Neural progenitor cell (in vitro differentiated cells): ENCODE results near the gene NFIL3. TPM values are rescaled to one million over a fixed set of nuclear protein-coding genes. Genes with fewer than 3 reads are reported as not detected.

Source experiments
- DNase-seq: peaks from one replicate; pipeline ENCODE4 v3.0.0-alpha.2; 2016; ENCODE audit warnings: low spot score
- H2AFZ ChIP-seq: fragments of 200-600 bp; sonication (generic); replicated peaks from 2 replicates; pipeline ENCODE4 v1.6.1; 2016; ENCODE audit warnings: antibody characterized with exemption
- H3F3A ChIP-seq: fragments of 200-600 bp; sonication (generic); 2 replicates; pipeline ENCODE4 v1.6.1; 2016; ENCODE audit warnings: antibody characterized with exemption, low read depth
- H3K27ac ChIP-seq: fragments of 200-600 bp; sonication (generic); 2 replicates; pipeline ENCODE4 v1.5.1; 2016; ENCODE audit warnings: mild to moderate bottlenecking
- H3K27me3 ChIP-seq: fragments of 200-600 bp; sonication (generic); 2 replicates; pipeline ENCODE4 v1.6.1; 2016; ENCODE audit warnings: mild to moderate bottlenecking, moderate library complexity
- H3K36me3 ChIP-seq: fragments of 200-600 bp; sonication (generic); 2 replicates; pipeline ENCODE4 v1.5.1; 2016
- H3K4me1 ChIP-seq: fragments of 200-600 bp; sonication (generic); 2 replicates; pipeline ENCODE4 v1.6.1; 2016; ENCODE audit warnings: mixed run types
- H3K4me2 ChIP-seq: fragments of 200-600 bp; sonication (generic); 2 replicates; pipeline ENCODE4 v1.6.1; 2016
- H3K4me3 ChIP-seq: fragments of 200-600 bp; sonication (generic); 2 replicates; pipeline ENCODE4 v1.5.1; 2016
- H3K79me2 ChIP-seq: fragments of 200-600 bp; sonication (generic); 2 replicates; pipeline ENCODE4 v1.6.1; 2016; ENCODE audit warnings: low read depth
- H3K9ac ChIP-seq: fragments of 200-600 bp; sonication (generic); 2 replicates; pipeline ENCODE4 v1.6.1; 2016
- H3K9me3 ChIP-seq: fragments of 200-600 bp; sonication (generic); 2 replicates; pipeline ENCODE4 v1.5.1; 2016; ENCODE audit warnings: low read depth
- H4K20me1 ChIP-seq: fragments of 200-600 bp; sonication (generic); 2 replicates; pipeline ENCODE4 v1.6.1; 2016; ENCODE audit warnings: low read depth
- H3K27ac Mint-ChIP-seq: 3 replicates; pipeline ENCODE4 v1.8.0; 2021; ENCODE audit warnings: mixed read lengths
- H3K27me3 Mint-ChIP-seq: 2 replicates; pipeline ENCODE4 v1.8.0; 2022; ENCODE audit warnings: low read depth, mild to moderate bottlenecking, inconsistent platforms, moderate library complexity, mixed read lengths; ENCODE audit not compliant: insufficient read depth
- H3K36me3 Mint-ChIP-seq: 3 replicates; pipeline ENCODE4 v1.8.0; 2021; ENCODE audit warnings: mixed read lengths
- H3K4me1 Mint-ChIP-seq: 3 replicates; pipeline ENCODE4 v1.8.0; 2021; ENCODE audit warnings: mixed read lengths
- H3K4me3 Mint-ChIP-seq: 3 replicates; pipeline ENCODE4 v1.8.0; 2021; ENCODE audit warnings: mild to moderate bottlenecking, moderate library complexity, mixed read lengths
- H3K9me3 Mint-ChIP-seq: 3 replicates; pipeline ENCODE4 v1.8.0; 2020; ENCODE audit warnings: mixed read lengths
- CTCF ChIP-seq: fragments of 200-600 bp; sonication (generic); IDR thresholded peaks from 2 replicates; pipeline ENCODE4 v1.5.1; 2017; ENCODE audit warnings: antibody characterized with exemption, mild to moderate bottlenecking
- EZH2 ChIP-seq: fragments of 200-600 bp; sonication (generic); IDR thresholded peaks from 2 replicates; pipeline ENCODE4 v1.6.1; 2017; ENCODE audit warnings: antibody characterized with exemption, mild to moderate bottlenecking, moderate library complexity
- EZH2phosphoT487 ChIP-seq: fragments of 200-600 bp; sonication (generic); IDR thresholded peaks from 2 replicates; pipeline ENCODE4 v1.6.1; 2017; ENCODE audit warnings: antibody characterized with exemption
- total RNA-seq: library from RNA; depleted of rRNA; stranded (reverse); fragments of >200 nt; gene quantifications from 2 replicates; pipeline ENCODE4 v1.2.3, GENCODE V29; 2015; ENCODE audit warnings: low replicate concordance

The NFIL3 gene
- total RNA-seq, 1 donor from 2014 or later, result 22.3 TPM

- DNase-seq, result no peak
- peaks cover 6% of the 10 kb centered on the region for H3K36me3 Mint-ChIP-seq
- peaks cover 18% of the 10 kb centered on the region for H3K4me1 Mint-ChIP-seq
- H3F3A ChIP-seq, result peaks cover 9% of the 10 kb centered on the region
- no peaks in the 10 kb centered on the region for H3K9me3 ChIP-seq
- TF ChIP-seq CTCF, result no peak
- TF ChIP-seq EZH2, result no peak
- no peak for TF ChIP-seq EZH2phosphoT487
- H3K9me3 Mint-ChIP-seq, result no peaks in the 10 kb centered on the region
- no peak overlapping the region for H3K27ac Mint-ChIP-seq
- peaks cover 99% of the 10 kb centered on the region for H3K79me2 ChIP-seq
- peaks cover 7% of the 10 kb centered on the region for H3K27me3 Mint-ChIP-seq
- peaks cover 14% of the 10 kb centered on the region for H3K27me3 ChIP-seq
- H3K36me3 ChIP-seq, result no peaks in the 10 kb centered on the region
- no peak overlapping the region for H3K27ac ChIP-seq
- H4K20me1 ChIP-seq, result peaks cover 84% of the 10 kb centered on the region
- H3K4me3 ChIP-seq, result no peak overlapping the region
- H3K9ac ChIP-seq, result no peak overlapping the region
- H2AFZ ChIP-seq, result no peak overlapping the region
- no peak overlapping the region for H3K4me3 Mint-ChIP-seq
- H3K4me2 ChIP-seq, result no peak overlapping the region
- H3K4me1 ChIP-seq, result peaks cover 14% of the 10 kb centered on the region
Observed at GRCh38 chr9:91417602-91418214, 5.9 kb downstream of the NFIL3 start.

DNA sequence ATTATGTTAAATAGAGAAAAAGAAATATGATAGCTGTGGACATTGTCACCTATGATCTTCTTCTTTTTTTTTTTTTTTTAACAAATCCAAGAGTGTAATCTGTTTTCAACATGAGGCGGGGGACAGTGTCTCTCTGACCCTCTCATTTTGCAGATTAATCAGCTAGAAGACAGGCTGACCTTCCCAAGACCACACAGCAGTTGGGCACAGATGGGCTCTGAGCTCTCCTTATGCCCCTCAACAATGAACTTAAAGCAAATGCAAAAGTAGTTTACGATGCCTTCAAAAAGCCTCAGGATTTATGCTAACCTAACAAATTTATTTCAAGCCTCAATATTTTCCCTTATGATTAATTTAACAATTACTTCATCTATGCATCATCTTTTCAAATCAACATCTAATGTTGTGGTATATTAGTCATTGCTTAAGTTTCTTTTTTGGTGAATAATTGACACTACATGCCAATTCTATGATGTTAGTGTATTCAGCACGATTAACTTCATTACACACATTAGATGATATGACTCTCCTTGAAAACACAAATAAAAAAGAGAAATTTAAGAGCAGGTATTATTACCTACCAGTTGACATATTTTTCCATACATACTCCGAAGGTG is 7.4 kb downstream of the NFIL3 start:
- peaks cover 74% of the 10 kb centered on the region for H4K20me1 ChIP-seq
- no peak overlapping the region for H3K9ac ChIP-seq
- H3K36me3 ChIP-seq, result no peaks in the 10 kb centered on the region
- no peaks in the 10 kb centered on the region for H3K27me3 Mint-ChIP-seq
- no peaks in the 10 kb centered on the region for H3K27me3 ChIP-seq
- peaks cover 4% of the 10 kb centered on the region for H3K4me1 ChIP-seq
- TF ChIP-seq EZH2 (no peak), EZH2phosphoT487 (no peak), CTCF (no peak)
- H3K4me3 Mint-ChIP-seq, result no peak overlapping the region
- H3K4me3 ChIP-seq, result no peak overlapping the region
- peaks cover 8% of the 10 kb centered on the region for H3K4me1 Mint-ChIP-seq
- peaks cover 97% of the 10 kb centered on the region for H3K79me2 ChIP-seq
- DNase-seq, result no peak
- H2AFZ ChIP-seq, result no peak overlapping the region
- H3K27ac ChIP-seq, result no peak overlapping the region
- H3K36me3 Mint-ChIP-seq, result peaks cover 7% of the 10 kb centered on the region
- no peaks in the 10 kb centered on the region for H3K9me3 Mint-ChIP-seq
- no peak overlapping the region for H3K27ac Mint-ChIP-seq
- no peak overlapping the region for H3K4me2 ChIP-seq
- H3F3A ChIP-seq, result no peaks in the 10 kb centered on the region
- H3K9me3 ChIP-seq, result no peaks in the 10 kb centered on the region

DNA sequence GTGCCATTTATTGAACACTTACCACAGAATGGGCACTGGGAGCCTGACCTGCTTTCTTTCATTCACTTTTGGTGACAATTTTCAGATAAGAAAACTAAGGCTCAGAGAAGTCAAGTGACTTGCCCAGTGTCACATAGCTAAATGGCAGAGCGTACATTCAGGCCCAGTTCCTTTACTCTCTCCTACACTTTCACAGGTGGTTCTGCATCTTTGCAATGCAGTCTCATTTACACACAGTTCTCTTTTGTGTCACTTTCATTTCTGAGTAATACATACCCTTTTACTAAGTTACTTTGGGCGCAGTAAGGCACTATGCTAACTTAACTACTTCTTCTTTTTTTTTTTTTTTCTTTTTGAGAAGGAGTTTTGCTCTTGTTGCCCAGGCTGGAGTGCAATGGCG is 8.3 kb downstream of the NFIL3 start:
- Histone ChIP-seq H3K27ac (no peak overlapping the region), H2AFZ (no peak overlapping the region), H3K4me3 (no peak overlapping the region), H3K79me2 (peaks cover 94% of the 10 kb centered on the region), H3K9ac (no peak overlapping the region), H3K4me2 (no peak overlapping the region), H3F3A (no peaks in the 10 kb centered on the region), H3K4me1 (no peaks in the 10 kb centered on the region), H4K20me1 (peaks cover 72% of the 10 kb centered on the region), H3K9me3 (no peaks in the 10 kb centered on the region), H3K27me3 (no peaks in the 10 kb centered on the region), H3K36me3 (no peaks in the 10 kb centered on the region)
- TF ChIP-seq EZH2 (no peak), CTCF (no peak), EZH2phosphoT487 (no peak)
- peaks cover 16% of the 10 kb centered on the region for H3K36me3 Mint-ChIP-seq
- no peak overlapping the region for H3K4me3 Mint-ChIP-seq
- no peaks in the 10 kb centered on the region for H3K27me3 Mint-ChIP-seq
- no peak for DNase-seq
- no peak overlapping the region for H3K27ac Mint-ChIP-seq
- H3K4me1 Mint-ChIP-seq, result peaks cover 5% of the 10 kb centered on the region
- H3K9me3 Mint-ChIP-seq, result no peaks in the 10 kb centered on the region
